Measurements from ENCODE around the gene SPRING1.

The SPRING1 gene

GRCh38 chr12:116708826-116709756 lies 28.8 kb downstream of the SPRING1 start:
- peak overlapping the region; percentile 30 for H3K27ac Mint-ChIP-seq
- peaks cover 57% of the 10 kb centered on the region for H3K4me1 Mint-ChIP-seq
- H3K36me3 Mint-ChIP-seq (ENCODE audit: low read depth) = no peaks in the 10 kb centered on the region
- peak overlapping the region; percentile 50 for H3K4me3 Mint-ChIP-seq
- peak; percentile 28 for TF ChIP-seq CTCF (IDR thresholded peaks at IDR 0.05)
- peak; percentile 40 for DNase-seq
- H3K27me3 Mint-ChIP-seq (ENCODE audit: low read depth, poor library complexity) = peaks cover 7% of the 10 kb centered on the region
- H3K9me3 Mint-ChIP-seq = no peaks in the 10 kb centered on the region

DNA sequence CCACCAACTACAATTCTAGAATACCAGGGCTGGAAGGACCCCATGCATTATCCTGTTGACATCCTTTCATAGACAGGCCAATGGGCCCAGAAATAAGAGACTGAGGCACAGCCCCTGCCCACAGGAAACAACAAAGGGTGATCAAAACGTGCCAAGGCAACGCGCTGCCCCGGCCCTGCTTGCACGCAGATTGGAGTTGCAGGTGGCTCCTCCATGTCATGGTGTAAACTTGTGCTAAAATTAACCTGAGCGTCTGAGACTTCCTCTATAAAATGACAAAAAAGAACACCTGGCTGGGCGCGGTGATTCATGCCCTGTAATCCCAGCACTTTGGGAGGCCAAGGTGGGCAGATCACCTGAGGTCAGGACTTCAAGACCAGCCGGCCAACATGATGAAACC lies 30.1 kb downstream of the SPRING1 start:
- H3K4me3 Mint-ChIP-seq = no peak overlapping the region
- no peak for DNase-seq
- no peak for TF ChIP-seq CTCF (IDR thresholded peaks at IDR 0.05)
- H3K4me1 Mint-ChIP-seq = peaks cover 49% of the 10 kb centered on the region
- no peaks in the 10 kb centered on the region for H3K9me3 Mint-ChIP-seq
- H3K27ac Mint-ChIP-seq = no peak overlapping the region
- H3K36me3 Mint-ChIP-seq (ENCODE audit: low read depth) = no peaks in the 10 kb centered on the region
- peaks cover 7% of the 10 kb centered on the region for H3K27me3 Mint-ChIP-seq (ENCODE audit: low read depth, poor library complexity)

DNA sequence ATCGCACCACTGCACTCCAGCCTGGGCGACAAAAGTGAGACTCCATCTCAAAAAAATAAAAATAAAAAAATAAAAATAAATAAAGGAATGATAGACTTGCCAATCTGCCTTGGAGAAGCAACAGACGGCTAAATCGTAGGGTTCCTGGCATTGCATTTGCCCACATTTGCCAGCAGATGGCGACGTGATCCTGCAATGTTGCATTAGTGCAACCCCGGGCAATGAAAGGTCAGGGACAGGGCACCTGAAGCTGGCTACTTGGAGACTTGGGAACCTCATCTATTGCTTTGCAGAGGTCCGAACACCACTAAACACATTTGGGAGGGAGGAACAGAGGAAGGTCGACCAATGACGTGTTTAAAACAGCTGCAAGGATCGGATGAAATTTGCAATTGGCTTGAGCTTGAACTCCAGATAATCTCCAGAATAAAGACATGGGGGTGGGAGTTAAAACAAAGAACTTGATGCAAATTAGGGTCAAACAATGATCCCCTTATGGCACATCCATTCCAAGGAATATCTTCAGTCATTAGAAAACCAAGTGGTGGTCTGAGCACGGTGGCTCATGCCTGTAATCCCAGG lies 34.6 kb downstream of the SPRING1 start:
- H3K27ac Mint-ChIP-seq = no peak overlapping the region

DNA sequence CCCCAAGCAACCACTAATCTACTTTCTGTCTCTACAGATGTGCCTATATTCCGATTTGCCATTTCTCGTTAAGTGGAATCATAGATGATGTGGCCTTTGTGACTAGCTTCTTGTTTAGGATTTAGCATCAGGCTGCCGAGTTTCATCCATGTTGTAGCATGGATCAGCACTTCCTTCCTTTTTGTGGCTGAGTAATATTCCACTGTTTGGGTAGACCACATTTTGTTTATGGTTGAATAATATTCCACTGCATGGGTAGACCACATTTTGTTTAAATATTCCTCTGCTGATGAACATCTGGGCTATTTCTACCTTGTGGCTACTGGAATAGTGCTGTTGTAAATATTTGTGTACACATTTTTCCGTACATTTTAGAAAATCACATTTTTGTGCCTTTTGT lies 36.4 kb downstream of the SPRING1 start:
- no peak overlapping the region for H3K27ac Mint-ChIP-seq
- no peak for TF ChIP-seq CTCF (IDR thresholded peaks at IDR 0.05)
- H3K9me3 Mint-ChIP-seq = no peaks in the 10 kb centered on the region
- H3K36me3 Mint-ChIP-seq (ENCODE audit: low read depth) = no peaks in the 10 kb centered on the region
- peaks cover under 1% of the 10 kb centered on the region for H3K27me3 Mint-ChIP-seq (ENCODE audit: low read depth, poor library complexity)
- DNase-seq = no peak
- no peak overlapping the region for H3K4me3 Mint-ChIP-seq
- peaks cover 41% of the 10 kb centered on the region for H3K4me1 Mint-ChIP-seq

More for the DNA sequence above, 34.6 kb downstream of the SPRING1 start:
- TF ChIP-seq CTCF (IDR thresholded peaks at IDR 0.05) = peak; percentile 94
- H3K27me3 Mint-ChIP-seq (ENCODE audit: low read depth, poor library complexity) = no peaks in the 10 kb centered on the region
- H3K4me1 Mint-ChIP-seq = peaks cover 24% of the 10 kb centered on the region
- no peaks in the 10 kb centered on the region for H3K9me3 Mint-ChIP-seq
- H3K4me3 Mint-ChIP-seq = no peak overlapping the region
- peak; percentile 78 for DNase-seq
- no peaks in the 10 kb centered on the region for H3K36me3 Mint-ChIP-seq (ENCODE audit: low read depth)

- Mint-ChIP-seq H3K36me3 (ENCODE audit: low read depth) (no peaks in the 10 kb centered on the region), H3K4me1 (peaks cover 51% of the 10 kb centered on the region), H3K27ac (no peak overlapping the region), H3K27me3 (ENCODE audit: low read depth, poor library complexity) (peaks cover 2% of the 10 kb centered on the region), H3K4me3 (no peak overlapping the region), H3K9me3 (no peaks in the 10 kb centered on the region)
- DNase-seq = no peak
- TF ChIP-seq CTCF (IDR thresholded peaks at IDR 0.05) = no peak
Measured at GRCh38 chr12:116700066-116700465, 37.8 kb downstream of the SPRING1 start.

Data from nephron progenitor cell (in vitro differentiated cells).